Psoas muscle (tissue), 8 donors: ENCODE measurements around the gene CEBPB. TPM values are rescaled to one million over a fixed set of nuclear protein-coding genes. Genes with fewer than 3 reads are reported as not detected.

Source experiments
- ATAC-seq, 4 donors: fragments of 200-7000 bp; cut with Tn5 transposase; one replicate each; pipeline ENCODE4 v1.9.1; 2020; ENCODE audit warnings: moderate library complexity in 3 of 4, mild to moderate bottlenecking in 2 of 4
- DNase-seq, 2 donors: peaks; one replicate each; pipeline ENCODE4 v3.0.0-alpha.2; 2020
- H3K27ac ChIP-seq: fragments of 200-600 bp; one replicate; pipeline ENCODE4 v1.8.0; 2022
- H3K27me3 ChIP-seq, 3 donors: fragments of 200-600 bp in 1 of 3; one replicate each; pipeline versions ENCODE4 v1.6.1 to v1.8.0; 2013 to 2022; ENCODE audit warnings: low read length in 2 of 3, mild to moderate bottlenecking in 2 of 3, moderate library complexity in 1 of 3; ENCODE audit not compliant: insufficient read depth in 3 of 3
- H3K36me3 ChIP-seq, 2 donors: fragments of 200-600 bp in 1 of 2; one replicate each; pipeline versions ENCODE4 v1.6.1 to v1.8.0; 2013 to 2022; ENCODE audit warnings: low read depth in 1 of 2, mild to moderate bottlenecking in 1 of 2, moderate library complexity in 1 of 2; ENCODE audit not compliant: insufficient read depth in 1 of 2
- H3K4me1 ChIP-seq: fragments of 200-600 bp; one replicate; pipeline ENCODE4 v1.8.0; 2022
- H3K4me3 ChIP-seq: fragments of 200-600 bp; one replicate; pipeline ENCODE4 v1.8.0; 2022; ENCODE audit warnings: mild to moderate bottlenecking
- H3K9me3 ChIP-seq: fragments of 200-600 bp; one replicate; pipeline ENCODE4 v1.8.0; 2022
- WGBS, 3 donors: extraction: QIAGEN DNeasy Blood & Tissue Kit; methylation state at CpG; one replicate each; pipeline versions ENCODE4 v1.1.6 to v1.1.7; 2013; 5-methylcytosine and 5-hydroxymethylcytosine counted together
- intact Hi-C, 2 donors: fragments of 100-400 bp; cut with DNase I; formaldehyde crosslinking; loops; one replicate each; pipeline versions ENCODE4 v1.11.0 to v1.14.2; 2022
- polyA plus RNA-seq, 3 donors: library from polyadenylated mRNA; stranded (reverse); fragments of 200-250 nt; gene quantifications; one replicate each; pipeline ENCODE4 v1.2.3, GENCODE V29; 2013
- total RNA-seq, 4 donors: library from RNA; stranded (reverse); fragmentation: NEBNext Ultra II Directional in 2 of 4; extraction: Animal tissue kit (Norgen Biotek cat#: 25700) in 2 of 4; gene quantifications; one replicate each; pipeline versions ENCODE4 v1.2.1 to v1.2.4, GENCODE V29; 2021 to 2023
- TF ChIP-seq, protein P1 (sequence below): fragments of 200-600 bp; IDR thresholded peaks from one replicate; pipeline ENCODE4 v1.8.0; 2022; ENCODE audit warnings: antibody characterized with exemption
- donor health status: healthy with polysubstance abuse.
- donor health status: DM: no; HTN: no; CAD: no; lungs with moderate emphysema.
- donor health status: Bipolar disorder and iron deficiency.
- donor health status: healthy.
- donor health status: DM: yes; HTN: yes; CAD: no.
- donor health status: DM: no; HTN: no; CAD: no.
- donor health status: DM: no; HTN: no; CAD: no.
- donor health status: DM: yes; HTN: yes; CAD: no.

CEBPB gene
- total and polyA plus RNA-seq, 7 donors, result 38.7 to 445 (median 144) TPM

DNA sequence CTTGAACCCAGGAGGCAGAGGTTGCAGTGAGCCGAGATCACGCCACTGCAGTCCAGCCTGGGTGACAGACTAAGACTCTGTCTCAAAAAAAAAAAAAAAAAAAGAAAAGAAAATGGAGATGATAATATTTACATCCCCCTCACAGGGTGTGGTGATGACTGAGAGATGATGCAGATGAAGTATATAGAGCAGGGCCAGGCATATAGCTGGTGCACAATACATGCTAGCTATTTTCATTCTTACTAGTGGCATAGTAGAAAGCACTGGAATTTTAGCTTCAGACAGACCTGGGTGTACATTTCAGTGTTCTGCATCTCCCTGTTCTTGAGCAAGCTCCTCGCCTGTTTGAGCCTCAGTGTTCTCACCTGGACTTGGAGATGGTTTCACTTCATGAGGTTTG, 36.9 kb downstream of the CEBPB start:
- DNase-seq, result no peak
- TF ChIP-seq, protein P1, sequence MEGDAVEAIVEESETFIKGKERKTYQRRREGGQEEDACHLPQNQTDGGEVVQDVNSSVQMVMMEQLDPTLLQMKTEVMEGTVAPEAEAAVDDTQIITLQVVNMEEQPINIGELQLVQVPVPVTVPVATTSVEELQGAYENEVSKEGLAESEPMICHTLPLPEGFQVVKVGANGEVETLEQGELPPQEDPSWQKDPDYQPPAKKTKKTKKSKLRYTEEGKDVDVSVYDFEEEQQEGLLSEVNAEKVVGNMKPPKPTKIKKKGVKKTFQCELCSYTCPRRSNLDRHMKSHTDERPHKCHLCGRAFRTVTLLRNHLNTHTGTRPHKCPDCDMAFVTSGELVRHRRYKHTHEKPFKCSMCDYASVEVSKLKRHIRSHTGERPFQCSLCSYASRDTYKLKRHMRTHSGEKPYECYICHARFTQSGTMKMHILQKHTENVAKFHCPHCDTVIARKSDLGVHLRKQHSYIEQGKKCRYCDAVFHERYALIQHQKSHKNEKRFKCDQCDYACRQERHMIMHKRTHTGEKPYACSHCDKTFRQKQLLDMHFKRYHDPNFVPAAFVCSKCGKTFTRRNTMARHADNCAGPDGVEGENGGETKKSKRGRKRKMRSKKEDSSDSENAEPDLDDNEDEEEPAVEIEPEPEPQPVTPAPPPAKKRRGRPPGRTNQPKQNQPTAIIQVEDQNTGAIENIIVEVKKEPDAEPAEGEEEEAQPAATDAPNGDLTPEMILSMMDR, result no peak
- Histone ChIP-seq H3K36me3 (no peaks in the 10 kb centered on the region), H3K27me3 (no peaks in the 10 kb centered on the region), H3K4me1 (peaks cover 8% of the 10 kb centered on the region), H3K27ac (no peak overlapping the region), H3K4me3 (no peak overlapping the region), H3K9me3 (no peaks in the 10 kb centered on the region)
- 94 to 100% (median 94%) methylated on average over 3 of the region's 3 CpGs for WGBS, 3 donors
- intact Hi-C loops, result no loop called here
- no peak for ATAC-seq

DNA sequence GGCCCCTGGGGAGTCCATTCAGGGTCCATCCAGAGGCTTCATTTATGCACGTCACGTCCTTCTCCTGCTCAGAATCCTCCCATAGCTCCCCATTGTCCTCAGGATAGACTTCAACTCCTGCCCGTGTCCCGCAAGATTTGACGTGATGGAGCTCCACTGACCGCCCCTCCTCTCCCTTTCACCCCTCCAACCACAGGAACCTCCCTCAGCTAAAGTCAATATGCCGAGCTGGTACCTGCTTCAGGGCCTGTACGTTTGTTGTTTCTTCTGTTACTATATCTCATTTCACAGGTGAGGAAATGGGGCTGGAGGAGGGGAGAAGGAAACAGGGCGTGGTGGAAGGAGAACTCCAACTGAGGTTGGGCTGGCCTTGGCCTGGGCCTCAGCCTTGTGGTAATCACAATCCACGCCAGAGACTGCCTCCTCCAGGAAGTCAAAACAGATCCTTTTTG, 38.6 kb downstream of the CEBPB start:
- Histone ChIP-seq H3K9me3 (no peaks in the 10 kb centered on the region), H3K27me3 (no peaks in the 10 kb centered on the region), H3K27ac (no peak overlapping the region), H3K4me3 (no peak overlapping the region), H3K4me1 (peaks cover 8% of the 10 kb centered on the region), H3K36me3 (no peaks in the 10 kb centered on the region)
- DNase-seq (peak in 1 of 2 donors; percentile 36), ATAC-seq (no peak)
- 91 to 94% (median 93%) methylated on average over 10 of the region's 10 CpGs for WGBS, 3 donors
- TF ChIP-seq, protein P1, result no peak
- intact Hi-C loops, result no loop called here

DNA sequence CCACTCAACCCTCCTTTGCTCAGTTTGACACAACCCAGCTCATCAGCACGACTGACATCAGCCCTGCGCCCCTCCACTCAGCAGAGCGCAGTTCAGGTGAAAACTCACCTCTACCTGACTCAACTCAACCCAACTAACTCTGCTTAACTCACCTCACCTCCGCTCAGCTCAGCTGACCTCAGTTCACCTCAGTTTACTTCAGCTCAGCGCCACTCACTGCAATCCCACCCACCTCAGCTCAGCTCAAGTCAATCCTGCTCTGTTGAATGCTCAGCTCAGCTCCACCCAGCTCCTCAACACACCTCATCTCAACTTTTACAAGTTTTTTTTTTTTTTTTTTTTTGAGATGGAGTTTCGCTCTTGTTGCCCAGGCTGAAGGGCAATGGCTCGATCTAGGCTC, 39.6 kb downstream of the CEBPB start:
- no peak for ATAC-seq
- no peak overlapping the region for H3K27ac ChIP-seq
- no peaks in the 10 kb centered on the region for H3K27me3 ChIP-seq
- no peaks in the 10 kb centered on the region for H3K9me3 ChIP-seq
- no peak overlapping the region for H3K4me3 ChIP-seq
- 96 to 98% (median 97%) methylated on average over 7 of the region's 7 CpGs for WGBS, 3 donors
- peak in 1 of 2 donors; percentile 2 for DNase-seq
- TF ChIP-seq, protein P1, result no peak
- H3K4me1 ChIP-seq, result no peaks in the 10 kb centered on the region
- intact Hi-C loops, result no loop called here
- no peaks in the 10 kb centered on the region for H3K36me3 ChIP-seq

DNA sequence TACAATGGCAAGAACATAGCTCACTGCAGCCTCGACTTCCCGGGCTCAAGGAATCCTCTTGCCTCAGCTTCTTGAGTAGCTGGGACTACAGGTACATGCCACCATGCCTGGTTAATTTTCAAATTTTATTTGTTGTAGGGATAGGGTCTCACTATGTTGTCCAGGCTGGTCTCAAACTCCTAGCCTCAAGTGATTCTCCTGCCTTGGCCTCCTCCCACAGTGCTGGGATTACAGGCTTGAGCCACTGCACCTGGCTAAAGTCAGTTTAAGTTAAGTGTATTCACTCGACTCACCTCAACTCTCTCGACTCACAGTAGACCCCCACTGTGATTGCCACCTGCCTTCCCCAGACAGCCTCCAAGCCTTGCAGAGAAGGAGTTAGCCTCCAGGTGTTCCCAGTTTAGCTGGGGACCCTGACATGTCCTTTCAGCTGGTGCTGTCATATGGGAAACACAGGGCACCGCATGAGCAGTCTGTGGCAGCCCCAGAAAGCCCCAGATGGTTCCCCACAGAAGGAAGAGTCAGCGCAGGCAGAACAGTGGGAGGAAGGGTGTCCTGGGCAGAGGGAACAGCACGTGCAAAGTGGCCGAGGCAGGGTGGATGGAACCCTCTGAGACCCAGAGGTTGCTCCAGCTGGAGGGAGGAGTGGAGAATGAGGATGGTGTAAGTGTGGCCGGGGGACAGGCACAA, 40.4 kb downstream of the CEBPB start:
- H3K27ac ChIP-seq, result no peak overlapping the region
- TF ChIP-seq, protein P1, result no peak
- WGBS, 3 donors, result 80 to 86% (median 82%) methylated on average over 9 of the region's 9 CpGs
- H3K4me3 ChIP-seq, result no peak overlapping the region
- H3K9me3 ChIP-seq, result no peaks in the 10 kb centered on the region
- DNase-seq (peak in 1 of 2 donors; percentile 18), ATAC-seq (no peak)
- H3K27me3 ChIP-seq, result no peaks in the 10 kb centered on the region
- no peaks in the 10 kb centered on the region for H3K4me1 ChIP-seq
- no peaks in the 10 kb centered on the region for H3K36me3 ChIP-seq
- intact Hi-C loops, result no loop called here

DNA sequence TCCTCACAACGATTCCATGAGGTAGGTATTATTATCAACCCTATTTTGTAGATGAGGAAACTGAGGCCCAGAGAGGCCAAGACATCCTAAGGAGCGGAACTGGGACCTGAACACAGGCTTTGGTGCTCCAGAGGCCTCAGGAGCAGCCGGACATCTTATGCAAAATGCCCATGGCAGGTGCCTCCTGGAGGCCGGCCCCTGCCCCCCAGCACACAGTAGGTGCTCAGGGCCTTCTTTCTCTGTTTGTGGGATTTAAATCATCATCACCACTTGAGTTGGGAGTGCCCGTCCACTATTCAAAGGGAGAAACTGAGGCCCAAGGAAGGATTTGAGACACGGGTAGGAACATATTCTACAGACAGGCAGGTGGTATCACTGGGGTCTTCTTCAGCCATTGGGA, 41.2 kb downstream of the CEBPB start:
- Histone ChIP-seq H3K27ac (no peak overlapping the region), H3K27me3 (no peaks in the 10 kb centered on the region), H3K36me3 (no peaks in the 10 kb centered on the region), H3K9me3 (no peaks in the 10 kb centered on the region), H3K4me3 (no peak overlapping the region), H3K4me1 (no peaks in the 10 kb centered on the region)
- intact Hi-C loops, result no loop called here
- peak in 1 of 2 donors; percentile 18 for DNase-seq
- no peak for ATAC-seq
- 96 to 97% (median 96%) methylated on average over 6 of the region's 6 CpGs for WGBS, 3 donors
- TF ChIP-seq, protein P1, result no peak
